H1 (cell line): ENCODE measurements around the gene AKT1. TPM values are rescaled to one million over a fixed set of nuclear protein-coding genes. Genes with fewer than 3 reads are reported as not detected.

Experiments
- CTCF ChIA-PET: fragments of 300-600 bp; sonication (Branson Sonifier 250); formaldehyde crosslinking; loops from one replicate; lab custom pipeline; 2021; ENCODE audit not compliant: partially characterized antibody; lab: Charles Lee
- POLR2A ChIA-PET: fragments of 300-600 bp; sonication (Branson Sonifier 250); formaldehyde crosslinking; loops from one replicate; lab custom pipeline; 2021; ENCODE audit warnings: inconsistent platforms; ENCODE audit not compliant: partially characterized antibody; lab: Charles Lee
- DNase-seq, 2 experiments: peaks; one replicate each; pipeline versions ENCODE4 v3.0.0 to v3.0.0-alpha.2; 2010 to 2022; ENCODE audit warnings: low spot score in 2 of 2, low read depth in 1 of 2, mixed read lengths in 1 of 2
- FAIRE-seq: peaks from 2 replicates; lab custom pipeline; 2011; peaks lifted over from hg19 to GRCh38; lab: Jason Lieb, UNC
- H2AFZ ChIP-seq: 2 replicates; pipeline ENCODE4 v1.8.1; 2012; ENCODE audit warnings: low read length, inconsistent platforms
- H2AK5ac ChIP-seq: 2 replicates; pipeline ENCODE4 v1.6.1; 2013; ENCODE audit warnings: low read depth, low read length
- H2BK120ac ChIP-seq: replicated peaks from 2 replicates; pipeline ENCODE3; 2013; ENCODE audit warnings: low read depth, low read length, inconsistent platforms
- H2BK12ac ChIP-seq: 2 replicates; pipeline ENCODE4 v1.6.1; 2013; ENCODE audit warnings: low read depth, low read length
- H2BK15ac ChIP-seq: 2 replicates; pipeline ENCODE4 v1.6.1; 2013; ENCODE audit warnings: low read length
- H2BK20ac ChIP-seq: 2 replicates; pipeline ENCODE4 v1.6.1; 2013; ENCODE audit warnings: low read length
- H2BK5ac ChIP-seq: 2 replicates; pipeline ENCODE4 v1.6.1; 2013; ENCODE audit warnings: low read depth, low read length
- H3K14ac ChIP-seq: 2 replicates; pipeline ENCODE4 v1.6.1; 2013; ENCODE audit warnings: inconsistent platforms; ENCODE audit not compliant: insufficient read length
- H3K18ac ChIP-seq: 2 replicates; pipeline ENCODE4 v1.6.1; 2013; ENCODE audit warnings: low read length; ENCODE audit errors: extremely low read depth
- H3K23ac ChIP-seq: 2 replicates; pipeline ENCODE4 v1.6.1; 2013; ENCODE audit warnings: inconsistent platforms; ENCODE audit not compliant: insufficient read length
- H3K23me2 ChIP-seq: 2 replicates; pipeline ENCODE4 v1.6.1; 2013; ENCODE audit warnings: low read depth, low read length
- H3K27ac ChIP-seq: 2 replicates; pipeline ENCODE4 v1.6.1; 2011; ENCODE audit warnings: low read depth, low read length, inconsistent platforms
- H3K27me3 ChIP-seq, 4 experiments: replicated peaks in 1 of 4; 1 replicate in 1 of 4; 2 replicates in 3 of 4; pipeline versions ENCODE4 v1.6.1 to v1.8.1; 2011 to 2013; ENCODE audit warnings: low read length in 3 of 4, mild to moderate bottlenecking in 3 of 4, inconsistent platforms in 2 of 4, mixed read lengths in 2 of 4, moderate library complexity in 1 of 4; ENCODE audit not compliant: control insufficient read depth in 3 of 4, insufficient read depth in 3 of 4; ENCODE audit errors: extremely low read depth in 1 of 4
- H3K36me3 ChIP-seq, 4 experiments: 2 replicates each; pipeline versions ENCODE4 v1.6.1 to v1.8.1; 2011 to 2013; ENCODE audit warnings: mild to moderate bottlenecking in 4 of 4, low read length in 3 of 4, moderate library complexity in 2 of 4, control low read depth in 1 of 4, inconsistent platforms in 1 of 4; ENCODE audit not compliant: insufficient read depth in 4 of 4, control insufficient read depth in 2 of 4
- H3K4ac ChIP-seq: replicated peaks from 2 replicates; pipeline ENCODE3; 2013; ENCODE audit warnings: low read length, low read depth, mixed read lengths, inconsistent platforms; ENCODE audit not compliant: insufficient read length
- H3K4me1 ChIP-seq, 4 experiments: replicated peaks in 1 of 4; 1 replicate in 1 of 4; 2 replicates in 3 of 4; pipeline versions ENCODE4 v1.6.1 to v1.8.1; 2011 to 2013; ENCODE audit warnings: low read length in 3 of 4, inconsistent platforms in 2 of 4, mixed read lengths in 1 of 4; ENCODE audit not compliant: insufficient read depth in 4 of 4, control insufficient read depth in 3 of 4
- H3K4me2 ChIP-seq, 2 experiments: 2 replicates each; pipeline versions ENCODE4 v1.6.1 to v1.8.1; 2011 to 2013; ENCODE audit warnings: low read depth in 2 of 2, low read length in 2 of 2, control low read depth in 1 of 2, inconsistent platforms in 1 of 2, mild to moderate bottlenecking in 1 of 2; ENCODE audit not compliant: insufficient read depth in 1 of 2
- H3K4me3 ChIP-seq, 4 experiments: fragments of 200-600, 300-600 bp in 1 of 4; sonication (generic), shearing (Covaris generic), sonication (Bioruptor Twin) in 1 of 4; 2 replicates each; pipeline versions ENCODE4 v1.5.1 to v1.8.1; 2011 to 2016; ENCODE audit warnings: low read length in 4 of 4, low read depth in 3 of 4, control low read depth in 2 of 4, inconsistent platforms in 2 of 4, mild to moderate bottlenecking in 2 of 4, mixed read lengths in 1 of 4, moderate library complexity in 1 of 4; ENCODE audit not compliant: insufficient read depth in 2 of 4; ENCODE audit errors: extremely low read depth in 1 of 4
- H3K56ac ChIP-seq: replicated peaks from 2 replicates; pipeline ENCODE3; 2013; ENCODE audit warnings: low read depth, mild to moderate bottlenecking, mixed read lengths, low read length, inconsistent platforms; ENCODE audit not compliant: insufficient read length
- H3K79me1 ChIP-seq: 2 replicates; pipeline ENCODE4 v1.6.1; 2013; ENCODE audit warnings: low read depth, low read length, control low read depth
- H3K79me2 ChIP-seq, 2 experiments: 2 replicates each; pipeline versions ENCODE4 v1.6.1 to v1.8.1; 2012 to 2013; ENCODE audit warnings: low read length in 2 of 2, mild to moderate bottlenecking in 2 of 2, inconsistent platforms in 1 of 2; ENCODE audit not compliant: insufficient read depth in 2 of 2, control insufficient read depth in 1 of 2
- H3K9ac ChIP-seq, 4 experiments: replicated peaks in 1 of 4; 1 replicate in 1 of 4; 2 replicates in 3 of 4; pipeline versions ENCODE4 v1.6.1 to v1.8.1; 2011 to 2013; ENCODE audit warnings: low read depth in 3 of 4, low read length in 3 of 4, control low read depth in 2 of 4, mild to moderate bottlenecking in 2 of 4, moderate library complexity in 2 of 4, inconsistent platforms in 1 of 4; ENCODE audit errors: extremely low read depth in 1 of 4
- H3K9me3 ChIP-seq, 2 experiments: 2 replicates each; pipeline versions ENCODE4 v1.6.1 to v1.8.1; 2012 to 2013; ENCODE audit warnings: mild to moderate bottlenecking in 2 of 2, moderate library complexity in 2 of 2, control low read depth in 1 of 2, inconsistent platforms in 1 of 2, low read depth in 1 of 2, low read length in 1 of 2, mixed read lengths in 1 of 2; ENCODE audit not compliant: insufficient read depth in 2 of 2
- H4K20me1 ChIP-seq, 2 experiments: replicated peaks in 1 of 2; 2 replicates each; pipeline versions ENCODE3 to v1.8.1; 2011 to 2013; ENCODE audit warnings: inconsistent platforms in 2 of 2, low read length in 2 of 2, mild to moderate bottlenecking in 1 of 2; ENCODE audit not compliant: insufficient read depth in 2 of 2, control insufficient read depth in 1 of 2
- H4K5ac ChIP-seq: 2 replicates; pipeline ENCODE4 v1.6.1; 2013; ENCODE audit warnings: low read length, low read depth, mixed read lengths, inconsistent platforms; ENCODE audit not compliant: insufficient read length
- H4K8ac ChIP-seq: 2 replicates; pipeline ENCODE4 v1.8.0; 2013; ENCODE audit warnings: mild to moderate bottlenecking, moderate library complexity, low read length, inconsistent platforms; ENCODE audit not compliant: insufficient read depth; ENCODE audit errors: extremely low read depth
- H4K91ac ChIP-seq: replicated peaks from 2 replicates; pipeline ENCODE3; 2013; ENCODE audit warnings: low read length, mixed read lengths, inconsistent platforms; ENCODE audit not compliant: insufficient read length
- CHD2 ChIP-seq: IDR thresholded peaks from 2 replicates; pipeline ENCODE4 v1.6.1; 2012; ENCODE audit warnings: low read length, improper control_type of control experiment
- CTBP2 ChIP-seq: IDR thresholded peaks from 2 replicates; pipeline ENCODE4 v1.7.0; 2011; ENCODE audit warnings: borderline replicate concordance, mild to moderate bottlenecking, moderate library complexity, mixed read lengths, low read length; ENCODE audit not compliant: insufficient read depth, insufficient read length
- WGBS, 2 experiments: shearing (Covaris generic) in 1 of 2; methylation state at CpG; one replicate each; pipeline versions ENCODE4 v1.1.6 to v1.1.7; 2013 to 2015; ENCODE audit warnings: low lambda C conversion rate in 2 of 2, mixed read lengths in 2 of 2, inconsistent platforms in 1 of 2, low coverage in 1 of 2, missing lambda C conversion rate in 1 of 2; ENCODE audit not compliant: insufficient replicate concordance in 2 of 2, insufficient coverage in 1 of 2, insufficient read length in 1 of 2; ENCODE audit errors: extremely low coverage in 1 of 2, missing lambda C conversion rate in 1 of 2; 5-methylcytosine and 5-hydroxymethylcytosine counted together
- polyA plus RNA-seq, 7 experiments: library from polyadenylated mRNA; depleted of rRNA in 3 of 7; stranded (reverse) in 5 of 7; unstranded in 2 of 7; fragments of >200 nt in 5 of 7; fragments of 200-250 nt in 2 of 7; gene quantifications; 1 replicate in 5 of 7; 2 replicates in 1 of 7; 4 replicates in 1 of 7; pipeline versions ENCODE4 v1.2.1 to v1.2.3, GENCODE V29; 2011 to 2013; ENCODE audit warnings: missing spikeins in 2 of 7, mixed read lengths in 2 of 7
- total RNA-seq: library from RNA; stranded (reverse); fragmentation: NEBNext Ultra II Directional; extraction: Animal tissue kit (Norgen Biotek cat#: 25700); gene quantifications from 2 replicates; pipeline ENCODE4 v1.2.1, GENCODE V29; 2021

The AKT1 gene
- total and polyA plus RNA-seq, 2 of the 8 experiments (the other 6 are each of a cell fraction or from before 2014, with no cell fraction given): 68.1 to 71.5 TPM

- CTCF ChIA-PET: interaction anchor here (0.8 to 2.8 kb wide), 9 partner anchors 9 to 430 kb away, joined by 3 to 16 read pairs (median 3); no protein-coding TSS in a partner anchor
- Histone ChIP-seq H3K23me2 (peaks cover 9% of the 10 kb centered on the region; the same call in 1 of the 2 replicates), H3K4me2 (no peak overlapping the region)
- no peak for TF ChIP-seq CHD2
- no peak for TF ChIP-seq CTBP2
- TF ChIP-seq, all 59 proteins: peak for 0
- no peak overlapping the region for H2BK120ac ChIP-seq
- no peak overlapping the region for H3K56ac ChIP-seq
- H3K36me3 ChIP-seq: peaks cover 0 to 3% (median 0%) of the 10 kb centered on the region in 4 experiments; a peak in 1 of 8 replicates
- no peak overlapping the region for H3K27ac ChIP-seq
- H3K27me3 ChIP-seq: no peaks in the 10 kb centered on the region; a peak in 1 of 7 replicates
- no peak overlapping the region for H4K5ac ChIP-seq
- no peak overlapping the region for H3K4me3 ChIP-seq
- no peak overlapping the region for H2BK5ac ChIP-seq
- POLR2A ChIA-PET: interaction anchor here (0.6 to 2.7 kb wide), 9 partner anchors 9 to 71 kb away, joined by 3 to 10 read pairs (median 4); partner anchors contain the start of gene SIVA1
- H2AK5ac ChIP-seq: no peak overlapping the region
- no peaks in the 10 kb centered on the region for H3K9me3 ChIP-seq
- no peak overlapping the region for H3K4ac ChIP-seq
- H2BK15ac ChIP-seq: no peak overlapping the region
- no peak overlapping the region for H2BK12ac ChIP-seq
- H3K79me1 ChIP-seq: no peaks in the 10 kb centered on the region
- H3K4me1 ChIP-seq: peaks cover 0 to 18% (median 10%) of the 10 kb centered on the region in 4 experiments; a peak in 6 of 7 replicates
- DNase-seq: no peak
- H3K23ac ChIP-seq: no peak overlapping the region
- no peak overlapping the region; the same call in 1 of the 2 replicates for H4K8ac ChIP-seq
- 90% methylated on average over 17 of the region's 18 CpGs; no CpG with 5 or more reads in 1 of the 2 experiments for WGBS, 2 experiments
- no peak overlapping the region for H3K9ac ChIP-seq
- H3K79me2 ChIP-seq: no peaks in the 10 kb centered on the region
- no peak overlapping the region for H2BK20ac ChIP-seq
- H3K18ac ChIP-seq: no peak overlapping the region
- H2AFZ ChIP-seq: no peak overlapping the region
- FAIRE-seq: no peak
- no peak overlapping the region for H4K91ac ChIP-seq
- no peak overlapping the region for H3K14ac ChIP-seq
- H4K20me1 ChIP-seq: peaks cover 0 to 4% of the 10 kb centered on the region in 2 experiments
Observed at GRCh38 chr14:104721505-104722431, 73.8 kb downstream of the AKT1 start.
